SU-DHL-6 (cell line): ENCODE measurements around the gene MAPK11.

Experiments used
- CTCF ChIP-seq: fragments of 200-600 bp; sonication (generic); IDR thresholded peaks from one replicate; pipeline ENCODE4 v1.5.1; 2017; ENCODE audit warnings: antibody characterized with exemption, mild to moderate bottlenecking, low read length, moderate library complexity; ENCODE audit not compliant: insufficient read depth, poor library complexity, severe bottlenecking
- EZH2phosphoT487 ChIP-seq: fragments of 200-600 bp; sonication (generic), shearing (Covaris generic); conservative IDR thresholded peaks from 2 replicates; pipeline ENCODE4 v1.6.1; 2018; ENCODE audit warnings: mild to moderate bottlenecking, antibody characterized with exemption, low read length, moderate library complexity, mixed read lengths

- no peak for TF ChIP-seq CTCF
- TF ChIP-seq EZH2phosphoT487 = no peak
These were observed 4.1 kb upstream of the MAPK11 start for GRCh38 chr22:50274311-50274710.
